IMR-90 (cell line): ENCODE results near the gene LANCL1. TPM values are rescaled to one million over a fixed set of nuclear protein-coding genes. Genes with fewer than 3 reads are reported as not detected.

ENCODE experiments used
- ATAC-seq: fragments of 200-7000 bp; cut with Tn5 transposase; 2 replicates; pipeline ENCODE4 v1.9.1; 2020; ENCODE audit warnings: low read depth, mild to moderate bottlenecking, moderate library complexity
- BruUV-seq: library from RNA; stranded (reverse); fragments of 400-500 nt; replicated peaks from 2 replicates; lab custom pipeline; 2021; lab: Mats Ljungman, UMichigan
- CTCF ChIA-PET: fragments of 300-600 bp; formaldehyde crosslinking; extraction: SDS; loops from one replicate; lab custom pipeline; 2021; ENCODE audit warnings: antibody characterized with exemption; lab: Yijun Ruan, JAX
- POLR2A ChIA-PET: fragments of 300-600 bp; sonication (Branson Sonifier 250); formaldehyde crosslinking; loops from one replicate; lab custom pipeline; 2022; ENCODE audit warnings: antibody characterized with exemption; ENCODE audit not compliant: unreplicated experiment; lab: Charles Lee
- DNase-seq: peaks from one replicate; pipeline ENCODE4 v3.0.0; 2013
- H2AFZ ChIP-seq: replicated peaks from 2 replicates; pipeline ENCODE3; 2013; ENCODE audit warnings: low read length, mild to moderate bottlenecking; ENCODE audit not compliant: poor library complexity
- H2AK5ac ChIP-seq: 2 replicates; pipeline ENCODE4 v1.6.1; 2013; ENCODE audit warnings: low read depth, low read length, inconsistent platforms
- H2AK9ac ChIP-seq: replicated peaks from 2 replicates; pipeline ENCODE3; 2013; ENCODE audit warnings: mild to moderate bottlenecking, low read depth, low read length, moderate library complexity; ENCODE audit not compliant: poor library complexity
- H2BK120ac ChIP-seq: 2 replicates; pipeline ENCODE4 v1.6.1; 2013; ENCODE audit warnings: low read depth, low read length, inconsistent platforms
- H2BK15ac ChIP-seq: 3 replicates; pipeline ENCODE4 v1.6.1; 2013; ENCODE audit warnings: low read depth, low read length, inconsistent platforms
- H2BK20ac ChIP-seq: 2 replicates; pipeline ENCODE4 v1.6.1; 2013; ENCODE audit warnings: low read depth, mild to moderate bottlenecking, inconsistent platforms, low read length, moderate library complexity
- H2BK5ac ChIP-seq: 2 replicates; pipeline ENCODE4 v1.6.1; 2013; ENCODE audit warnings: mild to moderate bottlenecking, low read depth, low read length, inconsistent platforms; ENCODE audit not compliant: poor library complexity, severe bottlenecking
- H3K14ac ChIP-seq: replicated peaks from 2 replicates; pipeline ENCODE4 v1.6.1; 2013; ENCODE audit warnings: low read depth, low read length, inconsistent platforms
- H3K18ac ChIP-seq: 2 replicates; pipeline ENCODE4 v1.6.1; 2013; ENCODE audit warnings: low read depth, low read length, control low read depth
- H3K23ac ChIP-seq: 2 replicates; pipeline ENCODE4 v1.6.1; 2013; ENCODE audit warnings: low read depth, low read length, inconsistent platforms
- H3K27ac ChIP-seq: 2 replicates; pipeline ENCODE4 v1.5.1; 2013; ENCODE audit warnings: mild to moderate bottlenecking, control low read depth, low read length; ENCODE audit not compliant: insufficient read depth
- H3K27me3 ChIP-seq: 2 replicates; pipeline ENCODE4 v1.6.1; 2013; ENCODE audit warnings: low read length; ENCODE audit not compliant: control insufficient read depth, insufficient read depth
- H3K36me3 ChIP-seq: 2 replicates; pipeline ENCODE4 v1.6.1; 2013; ENCODE audit warnings: low read length, mixed read lengths; ENCODE audit not compliant: control insufficient read depth, insufficient read depth
- H3K4ac ChIP-seq: 2 replicates; pipeline ENCODE4 v1.6.1; 2013; ENCODE audit warnings: low read depth, low read length, inconsistent platforms
- H3K4me1 ChIP-seq: 2 replicates; pipeline ENCODE4 v1.6.1; 2013; ENCODE audit warnings: low read length, mixed read lengths; ENCODE audit not compliant: control insufficient read depth, insufficient read depth
- H3K4me2 ChIP-seq: 2 replicates; pipeline ENCODE4 v1.6.1; 2013; ENCODE audit warnings: low read depth, mild to moderate bottlenecking, control low read depth, low read length, moderate library complexity
- H3K4me3 ChIP-seq: 2 replicates; pipeline ENCODE4 v1.5.1; 2013; ENCODE audit warnings: low read depth, mild to moderate bottlenecking, control low read depth, low read length, moderate library complexity; ENCODE audit not compliant: insufficient read depth
- H3K56ac ChIP-seq: 2 replicates; pipeline ENCODE4 v1.6.1; 2013; ENCODE audit warnings: low read length, inconsistent platforms; ENCODE audit not compliant: insufficient read depth; ENCODE audit errors: extremely low read depth
- H3K79me1 ChIP-seq, 2 experiments: 2 replicates each; pipeline ENCODE4 v1.6.1; 2013; ENCODE audit warnings: low read length in 2 of 2, inconsistent platforms in 1 of 2, low read depth in 1 of 2
- H3K9ac ChIP-seq: 2 replicates; pipeline ENCODE4 v1.6.1; 2013; ENCODE audit warnings: low read depth, low read length, control low read depth
- H3K9me1 ChIP-seq: 2 replicates; pipeline ENCODE4 v1.6.1; 2013; ENCODE audit warnings: low read length, inconsistent platforms; ENCODE audit not compliant: insufficient read depth
- H3K9me3 ChIP-seq: 2 replicates; pipeline ENCODE4 v1.6.1; 2013; ENCODE audit warnings: low read length; ENCODE audit not compliant: control insufficient read depth, insufficient read depth
- H4K20me1 ChIP-seq: 2 replicates; pipeline ENCODE4 v1.6.1; 2013; ENCODE audit warnings: low read length, inconsistent platforms; ENCODE audit not compliant: insufficient read depth
- H4K5ac ChIP-seq: 2 replicates; pipeline ENCODE4 v1.6.1; 2013; ENCODE audit warnings: mild to moderate bottlenecking, low read depth, low read length, control low read depth
- H4K8ac ChIP-seq, 2 experiments: 2 replicates each; pipeline ENCODE4 v1.6.1; 2013; ENCODE audit warnings: low read depth in 2 of 2, low read length in 2 of 2, control low read depth in 1 of 2, inconsistent platforms in 1 of 2
- H4K91ac ChIP-seq: 2 replicates; pipeline ENCODE4 v1.6.1; 2013; ENCODE audit warnings: low read depth, low read length, inconsistent platforms; ENCODE audit not compliant: insufficient read depth
- CHD1 ChIP-seq: IDR thresholded peaks from 2 replicates; pipeline ENCODE4 v1.6.1; 2012; ENCODE audit warnings: low read depth, low read length, improper control_type of control experiment
- CTCF ChIP-seq: conservative IDR thresholded peaks from 2 replicates; pipeline ENCODE4 v1.5.1; 2012; ENCODE audit warnings: mild to moderate bottlenecking, low read depth, low read length, improper control_type of control experiment
- MAZ ChIP-seq: IDR thresholded peaks from 2 replicates; pipeline ENCODE4 v1.6.1; 2012; ENCODE audit warnings: low read depth, mild to moderate bottlenecking, low read length, improper control_type of control experiment, moderate library complexity, borderline replicate concordance
- NFE2L2 ChIP-seq: fragments of 150-350 bp; IDR thresholded peaks from 2 replicates; pipeline ENCODE4 v1.6.1; 2016; ENCODE audit warnings: low read depth, mild to moderate bottlenecking, low read length
- POLR2A ChIP-seq: IDR thresholded peaks from 2 replicates; pipeline ENCODE4 v1.6.1; 2012; ENCODE audit warnings: mild to moderate bottlenecking, low read depth, low read length
- RAD21 ChIP-seq: IDR thresholded peaks from 2 replicates; pipeline ENCODE4 v1.6.1; 2012; ENCODE audit warnings: low read length, improper control_type of control experiment
- RCOR1 ChIP-seq: IDR thresholded peaks from 2 replicates; pipeline ENCODE4 v1.6.1; 2012; ENCODE audit warnings: mild to moderate bottlenecking, low read length, improper control_type of control experiment; ENCODE audit not compliant: insufficient replicate concordance
- RFX5 ChIP-seq: IDR thresholded peaks from 2 replicates; pipeline ENCODE4 v1.8.0; 2012; ENCODE audit warnings: low read depth, mild to moderate bottlenecking, low read length, moderate library complexity
- SMC3 ChIP-seq: fragments of 150-350 bp; IDR thresholded peaks from 2 replicates; pipeline ENCODE4 v1.6.1; 2016; ENCODE audit warnings: low read depth, mild to moderate bottlenecking, antibody characterized with exemption, low read length, moderate library complexity
- dilution Hi-C: fragments of 300-500 bp; cut with HindIII; formaldehyde crosslinking; loops from one replicate; pipeline ENCODE4 v1.14.3; 2018; ENCODE audit warnings: low sequenced_read_pairs; ENCODE audit not compliant: unreplicated experiment
- in situ Hi-C: fragments of 300-500 bp; cut with MboI; formaldehyde crosslinking; loops from 3 replicates; pipeline ENCODE4 v1.14.3; 2019; ENCODE audit warnings: low sequenced_read_pairs, inconsistent platforms, mixed read lengths
- intact Hi-C: fragments of 100-400 bp; cut with micrococcal nuclease; formaldehyde crosslinking; loops from 2 replicates; pipeline ENCODE4 v1.10.0; 2022
- polyA plus RNA-seq, 3 experiments: library from polyadenylated mRNA; depleted of rRNA; stranded (reverse); fragments of >200 nt; gene quantifications; 2 replicates each; pipeline ENCODE4 v1.2.3, GENCODE V29; 2012; ENCODE audit warnings: low replicate concordance in 1 of 3
- total RNA-seq: library from RNA; depleted of rRNA; stranded (reverse); fragments of >200 nt; gene quantifications from 2 replicates; pipeline ENCODE4 v1.2.3, GENCODE V29; 2012

LANCL1 gene
- total and polyA plus RNA-seq, 2 of the 4 experiments (the other 2 are of a cell fraction) = 29.7 to 53.8 TPM

GRCh38 chr2:210524533-210524932, 48.0 kb upstream of the LANCL1 start:
- no peak overlapping the region for H4K91ac ChIP-seq
- no peaks in the 10 kb centered on the region for H3K4me1 ChIP-seq
- H2AFZ ChIP-seq = no peak overlapping the region
- ChIA-PET POLR2A (no interaction called here), CTCF (no interaction called here)
- dilution Hi-C loops (no loop called here), intact Hi-C loops (no loop called here), in situ Hi-C loops (no loop called here)
- H2BK5ac ChIP-seq = no peak overlapping the region
- H3K27me3 ChIP-seq = no peaks in the 10 kb centered on the region
- no peak for DNase-seq
- no peaks in the 10 kb centered on the region for H3K9me1 ChIP-seq
- no peak overlapping the region for H3K4me2 ChIP-seq
- no peaks in the 10 kb centered on the region for H3K9me3 ChIP-seq
- no peak for ATAC-seq
- H3K9ac ChIP-seq = no peak overlapping the region
- H3K4me3 ChIP-seq = no peak overlapping the region
- H3K14ac ChIP-seq = no peak overlapping the region
- H4K8ac ChIP-seq = no peak overlapping the region
- H2BK20ac ChIP-seq = no peak overlapping the region
- no peak overlapping the region for H2AK5ac ChIP-seq
- no peaks in the 10 kb centered on the region for H3K36me3 ChIP-seq
- no peak overlapping the region for H2BK120ac ChIP-seq
- H2BK15ac ChIP-seq = no peak overlapping the region
- no peak overlapping the region for H2AK9ac ChIP-seq
- H3K18ac ChIP-seq = no peak overlapping the region
- TF ChIP-seq POLR2A (no peak), RAD21 (no peak), CHD1 (no peak), MAZ (no peak), RCOR1 (no peak), RFX5 (no peak), NFE2L2 (no peak), CTCF (no peak), SMC3 (no peak)
- no peak overlapping the region for H3K27ac ChIP-seq
- no peaks in the 10 kb centered on the region for H3K79me1 ChIP-seq
- H3K56ac ChIP-seq = no peak overlapping the region
- no peaks in the 10 kb centered on the region for H4K20me1 ChIP-seq
- no TSS peak for BruUV-seq
- no peak overlapping the region for H3K4ac ChIP-seq
- H4K5ac ChIP-seq = no peak overlapping the region
- no peak overlapping the region for H3K23ac ChIP-seq
